ENCODE measurements around the gene KIF5B. TPM values are rescaled to one million over a fixed set of nuclear protein-coding genes. Genes with fewer than 3 reads are reported as not detected.

KIF5B gene
- total and polyA plus RNA-seq, 2 donors (not counting 1 experiment from before 2014, with no cell fraction given), result 9.5 to 44.1 TPM

DNA sequence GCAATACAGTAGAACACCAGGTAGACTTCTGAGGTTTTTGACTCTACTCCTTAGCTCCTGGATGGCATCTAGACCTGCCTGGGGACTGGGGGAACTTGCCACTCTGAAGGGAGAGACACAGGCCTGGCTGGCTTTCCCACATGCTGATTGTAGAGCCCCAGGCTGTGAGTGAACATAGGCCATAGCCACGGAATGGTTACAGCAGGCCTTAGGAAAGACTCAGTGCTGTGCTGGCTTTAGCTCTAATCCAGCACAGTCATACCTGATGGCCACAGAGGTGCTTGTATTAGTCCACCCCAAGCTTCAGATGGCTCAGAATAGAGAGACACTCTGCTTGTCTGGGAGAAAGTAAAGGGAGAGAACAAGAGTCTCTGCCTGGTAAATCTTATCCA lies 92.6 kb downstream of the KIF5B start:
- Histone ChIP-seq H3K27ac (ENCODE audit: low read length in 2 of 2) (no peak overlapping the region), H3K4me2 (replicated peaks; ENCODE audit: low read depth, low read length, poor library complexity, severe bottlenecking) (no peak overlapping the region), H3K4me1 (ENCODE audit: control insufficient read depth in 2 of 2, insufficient read depth in 2 of 2, low read length in 2 of 2) (peaks cover 4 to 13% of the 10 kb centered on the region in 2 donors), H3K9me3 (ENCODE audit: control extremely low read depth in 1 of 3, control insufficient read depth in 2 of 3, insufficient read depth in 1 of 3, low read length in 2 of 3) (no peaks in the 10 kb centered on the region), H3K9ac (ENCODE audit: low read length) (no peak overlapping the region), H3K27me3 (replicated peaks in 1 of 4; ENCODE audit: control extremely low read depth in 1 of 4, control insufficient read depth in 3 of 4, insufficient read depth in 4 of 4, low read length in 3 of 4) (no peaks in the 10 kb centered on the region), H3K79me2 (ENCODE audit: control insufficient read depth, insufficient read depth, low read length) (no peaks in the 10 kb centered on the region), H4K20me1 (ENCODE audit: control insufficient read depth, insufficient read depth, low read length, poor library complexity, severe bottlenecking) (no peaks in the 10 kb centered on the region), H2AFZ (ENCODE audit: insufficient read depth, low read depth, low read length, poor library complexity, severe bottlenecking) (no peak overlapping the region), H3K36me3 (replicated peaks in 1 of 2; ENCODE audit: control extremely low read depth in 1 of 2, control insufficient read depth in 1 of 2, extremely low read depth in 1 of 2, insufficient read depth in 2 of 2, low read length in 1 of 2) (no peaks in the 10 kb centered on the region), H3K4me3 (ENCODE audit: control extremely low read depth in 1 of 5, extremely low read depth in 1 of 5, insufficient read depth in 1 of 5, low read depth in 2 of 5, low read length in 4 of 5) (no peak overlapping the region)
- WGBS (ENCODE audit: insufficient coverage), result 100% methylated on average over 1 of the region's 1 CpG
- intact Hi-C loops (cut with micrococcal nuclease), result no loop called here
- POLR2A ChIA-PET, result no interaction called here
- no peak for TF ChIP-seq EZH2 (IDR thresholded peaks at IDR 0.05; ENCODE audit: borderline replicate concordance, insufficient read depth, low read depth, low read length, poor library complexity, severe bottlenecking)
- TF ChIP-seq, protein P1, sequence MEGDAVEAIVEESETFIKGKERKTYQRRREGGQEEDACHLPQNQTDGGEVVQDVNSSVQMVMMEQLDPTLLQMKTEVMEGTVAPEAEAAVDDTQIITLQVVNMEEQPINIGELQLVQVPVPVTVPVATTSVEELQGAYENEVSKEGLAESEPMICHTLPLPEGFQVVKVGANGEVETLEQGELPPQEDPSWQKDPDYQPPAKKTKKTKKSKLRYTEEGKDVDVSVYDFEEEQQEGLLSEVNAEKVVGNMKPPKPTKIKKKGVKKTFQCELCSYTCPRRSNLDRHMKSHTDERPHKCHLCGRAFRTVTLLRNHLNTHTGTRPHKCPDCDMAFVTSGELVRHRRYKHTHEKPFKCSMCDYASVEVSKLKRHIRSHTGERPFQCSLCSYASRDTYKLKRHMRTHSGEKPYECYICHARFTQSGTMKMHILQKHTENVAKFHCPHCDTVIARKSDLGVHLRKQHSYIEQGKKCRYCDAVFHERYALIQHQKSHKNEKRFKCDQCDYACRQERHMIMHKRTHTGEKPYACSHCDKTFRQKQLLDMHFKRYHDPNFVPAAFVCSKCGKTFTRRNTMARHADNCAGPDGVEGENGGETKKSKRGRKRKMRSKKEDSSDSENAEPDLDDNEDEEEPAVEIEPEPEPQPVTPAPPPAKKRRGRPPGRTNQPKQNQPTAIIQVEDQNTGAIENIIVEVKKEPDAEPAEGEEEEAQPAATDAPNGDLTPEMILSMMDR (IDR thresholded peaks at IDR 0.05), result no peak
- DNase-seq, result no peak
- Mint-ChIP-seq H3K4me3 (no peak overlapping the region), H3K27ac (no peak overlapping the region), H3K4me1 (peaks cover 16% of the 10 kb centered on the region), H3K27me3 (no peaks in the 10 kb centered on the region), H3K9me3 (ENCODE audit: insufficient read depth) (no peaks in the 10 kb centered on the region)
- no peak for ATAC-seq (ENCODE audit: low read depth)
- CTCF ChIA-PET, result interaction anchor here (0.9 kb wide), 1 partner anchor 10 kb away, joined by 3 read pairs; no protein-coding TSS in a partner anchor

DNA sequence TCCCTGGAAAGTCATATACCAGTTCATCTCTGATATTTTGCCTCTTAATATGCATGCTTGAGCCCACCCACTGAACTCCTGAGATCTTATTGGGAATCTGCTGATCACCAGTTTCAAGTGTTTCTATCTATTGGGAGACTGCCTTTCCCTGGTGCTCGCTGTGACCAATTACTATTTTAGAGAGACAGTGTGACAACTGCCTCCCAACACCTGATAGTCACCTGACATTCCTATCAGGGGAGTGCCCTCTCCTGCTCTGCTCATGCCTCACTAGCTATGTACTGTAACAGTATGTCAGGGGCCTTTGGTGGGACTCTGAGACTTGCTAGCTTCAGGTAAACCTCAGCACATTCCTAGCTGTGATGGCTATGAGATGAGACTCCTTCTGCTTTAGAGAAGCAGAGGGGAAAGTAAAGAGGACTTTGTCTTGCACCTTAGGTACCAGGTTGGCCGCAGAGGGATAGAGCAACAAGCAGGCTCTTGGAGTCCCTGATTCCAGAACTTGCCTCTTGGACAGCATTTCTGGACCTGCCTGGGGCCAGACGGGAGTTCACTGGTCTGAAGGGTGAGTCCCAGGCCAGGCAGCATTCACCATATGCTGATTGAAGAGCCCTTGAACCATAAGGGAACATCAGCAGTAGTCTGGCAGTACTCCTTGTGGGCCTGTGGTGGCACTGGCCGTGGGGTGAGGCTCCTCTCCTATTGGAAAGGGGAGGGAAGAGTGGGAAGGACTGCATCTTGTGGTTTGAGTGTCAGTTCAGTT lies 93.2 kb downstream of the KIF5B start:
- Histone ChIP-seq H3K79me2 (ENCODE audit: control insufficient read depth, insufficient read depth, low read length) (no peaks in the 10 kb centered on the region), H2AFZ (ENCODE audit: insufficient read depth, low read depth, low read length, poor library complexity, severe bottlenecking) (no peak overlapping the region), H3K9ac (ENCODE audit: low read length) (no peak overlapping the region), H3K9me3 (ENCODE audit: control extremely low read depth in 1 of 3, control insufficient read depth in 2 of 3, insufficient read depth in 1 of 3, low read length in 2 of 3) (no peaks in the 10 kb centered on the region), H3K27ac (ENCODE audit: low read length in 2 of 2) (no peak overlapping the region), H3K4me1 (ENCODE audit: control insufficient read depth in 2 of 2, insufficient read depth in 2 of 2, low read length in 2 of 2) (peaks cover 4 to 13% of the 10 kb centered on the region in 2 donors), H3K36me3 (replicated peaks in 1 of 2; ENCODE audit: control extremely low read depth in 1 of 2, control insufficient read depth in 1 of 2, extremely low read depth in 1 of 2, insufficient read depth in 2 of 2, low read length in 1 of 2) (no peaks in the 10 kb centered on the region), H3K27me3 (replicated peaks in 1 of 4; ENCODE audit: control extremely low read depth in 1 of 4, control insufficient read depth in 3 of 4, insufficient read depth in 4 of 4, low read length in 3 of 4) (no peaks in the 10 kb centered on the region), H4K20me1 (ENCODE audit: control insufficient read depth, insufficient read depth, low read length, poor library complexity, severe bottlenecking) (no peaks in the 10 kb centered on the region), H3K4me3 (ENCODE audit: control extremely low read depth in 1 of 5, extremely low read depth in 1 of 5, insufficient read depth in 1 of 5, low read depth in 2 of 5, low read length in 4 of 5) (no peak overlapping the region), H3K4me2 (replicated peaks; ENCODE audit: low read depth, low read length, poor library complexity, severe bottlenecking) (no peak overlapping the region)
- no peak for DNase-seq
- Mint-ChIP-seq H3K9me3 (ENCODE audit: insufficient read depth) (no peaks in the 10 kb centered on the region), H3K27ac (no peak overlapping the region), H3K27me3 (no peaks in the 10 kb centered on the region), H3K4me3 (no peak overlapping the region), H3K4me1 (peaks cover 16% of the 10 kb centered on the region)
- ChIA-PET CTCF (interaction anchor here (0.9 kb wide), 1 partner anchor 10 kb away, joined by 3 read pairs; no protein-coding TSS in a partner anchor), POLR2A (no interaction called here)
- 95% methylated on average over 2 of the region's 4 CpGs for WGBS (ENCODE audit: insufficient coverage)
- no peak for TF ChIP-seq EZH2 (IDR thresholded peaks at IDR 0.05; ENCODE audit: borderline replicate concordance, insufficient read depth, low read depth, low read length, poor library complexity, severe bottlenecking)
- ATAC-seq (ENCODE audit: low read depth), result no peak
- intact Hi-C loops (cut with micrococcal nuclease), result no loop called here
